Anterior cingulate cortex (tissue), 58 donors: ENCODE data around the gene FAM83G.

Experiments
- DNase-seq, 58 donors: peaks; one replicate each; lab custom pipeline; 2025; lab: John Stamatoyannopoulos, UW

FAM83G gene

GRCh38 chr17:19012171-19013080, 7.9 kb upstream of the FAM83G start:
- DNase-seq = no peak

- DNase-seq = no peak
These were observed 7.0 kb upstream of the FAM83G start for GRCh38 chr17:19011581-19011980.

- no peak for DNase-seq
These were observed 6.4 kb upstream of the FAM83G start for GRCh38 chr17:19010729-19011505.

GRCh38 chr17:19009970-19010369, 5.4 kb upstream of the FAM83G start:
- DNase-seq = no peak

GRCh38 chr17:19006698-19007097, 2.1 kb upstream of the FAM83G start:
- DNase-seq = no peak

GRCh38 chr17:19005789-19006430, 1.3 kb upstream of the FAM83G start:
- no peak for DNase-seq

GRCh38 chr17:19005137-19005773, 691 bp upstream of the FAM83G start:
- no peak for DNase-seq

- DNase-seq = peak in 1 of 58 donors; percentile 21
These were observed 782 bp downstream of the FAM83G start for GRCh38 chr17:19003543-19004420.

GRCh38 chr17:19002805-19003542, 1.6 kb downstream of the FAM83G start:
- DNase-seq = no peak

- DNase-seq = no peak
These were observed 2.5 kb downstream of the FAM83G start for GRCh38 chr17:19001907-19002590.

- DNase-seq = no peak
These were observed 3.8 kb downstream of the FAM83G start for GRCh38 chr17:19000531-19001325.

GRCh38 chr17:18999911-19000310, 4.7 kb downstream of the FAM83G start:
- no peak for DNase-seq

GRCh38 chr17:18999394-18999793, 5.2 kb downstream of the FAM83G start:
- DNase-seq = no peak

- DNase-seq = no peak
These were observed 6.8 kb downstream of the FAM83G start for GRCh38 chr17:18997650-18998196.

- no peak for DNase-seq
These were observed 8.1 kb downstream of the FAM83G start for GRCh38 chr17:18996458-18996857.

- no peak for DNase-seq
These were observed 9.3 kb downstream of the FAM83G start for GRCh38 chr17:18995220-18995619.

- DNase-seq = no peak
These were observed 9.9 kb downstream of the FAM83G start for GRCh38 chr17:18994631-18995030.
